Measurements from ENCODE around the gene GAL3ST3. TPM values are rescaled to one million over a fixed set of nuclear protein-coding genes. Genes with fewer than 3 reads are reported as not detected.
A peak's percentile ranks its signal among the peaks of the same experiment; 100 is the strongest.

Gene GAL3ST3
- total RNA-seq, 2 experiments from 2014 or later, result not detected

DNA sequence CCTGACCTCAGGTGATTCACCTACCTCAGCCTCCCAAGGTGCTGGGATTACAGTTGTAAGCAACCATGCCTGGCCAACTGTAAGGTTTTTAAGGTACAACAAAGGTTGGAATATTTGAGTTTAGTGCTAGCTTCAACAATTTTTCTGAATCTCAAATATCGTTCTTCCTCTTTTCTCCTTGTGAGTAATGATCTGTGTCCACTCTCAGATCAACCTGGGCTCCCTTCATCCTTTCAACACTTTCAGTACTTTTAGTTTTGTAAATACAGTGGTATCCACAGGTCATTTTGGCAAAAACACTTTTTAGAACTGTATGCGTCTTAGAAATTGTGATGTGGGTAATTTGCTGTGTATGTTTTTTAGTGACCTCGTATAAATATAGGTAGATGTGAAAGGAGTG is 29.0 kb upstream of the GAL3ST3 start:
- ChIA-PET CTCF (interaction anchor here (0.7 to 1.0 kb wide), 2 partner anchors 9 to 74 kb away, joined by 3 read pairs; no protein-coding TSS in a partner anchor), POLR2A (interaction anchor here (0.7 to 6.9 kb wide), 3 partner anchors 9 to 186 kb away, joined by 3 to 88 read pairs (median 3); partner anchors contain the start of gene PACS1)
- no peak for DNase-seq

DNA sequence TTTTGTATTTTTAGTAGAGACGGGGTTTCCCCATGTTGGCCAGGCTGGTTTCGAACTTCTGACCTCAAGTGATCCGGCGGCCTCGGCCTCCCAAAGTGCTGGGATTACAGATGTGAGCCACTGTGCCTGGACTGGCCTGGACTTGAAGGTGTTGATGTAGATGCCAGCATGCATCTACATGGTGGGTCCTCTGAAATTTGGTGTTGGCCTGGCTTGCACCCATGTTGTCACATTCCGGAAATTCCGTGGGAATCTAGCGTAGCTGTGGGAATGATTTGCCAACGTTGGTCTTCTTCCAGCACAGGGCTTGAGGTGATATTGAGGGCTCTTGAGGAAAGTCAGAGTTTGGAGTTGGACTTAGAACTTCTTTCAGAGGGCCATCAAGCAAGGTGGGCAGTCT is 27.6 kb upstream of the GAL3ST3 start:
- no peaks in the 10 kb centered on the region for H3K9me3 Mint-ChIP-seq
- no peak overlapping the region for H3K27ac Mint-ChIP-seq
- peaks cover 56% of the 10 kb centered on the region for H3K36me3 Mint-ChIP-seq (ENCODE audit: low read depth)
- H3K4me3 Mint-ChIP-seq, result no peak overlapping the region
- H3K27me3 Mint-ChIP-seq, result no peaks in the 10 kb centered on the region
- peaks cover 61% of the 10 kb centered on the region for H3K4me1 Mint-ChIP-seq
- DNase-seq, result no peak
- ChIA-PET POLR2A (interaction anchor here (0.9 kb wide), 1 partner anchor 59 kb away, joined by 3 read pairs; no protein-coding TSS in a partner anchor), CTCF (interaction anchor here (0.6 to 0.8 kb wide), 2 partner anchors 8 to 86 kb away, joined by 3 read pairs; no protein-coding TSS in a partner anchor)

More for the DNA sequence above, 29.0 kb upstream of the GAL3ST3 start:
- H3K4me1 Mint-ChIP-seq, result peaks cover 58% of the 10 kb centered on the region
- no peak overlapping the region for H3K27ac Mint-ChIP-seq
- peaks cover 47% of the 10 kb centered on the region for H3K36me3 Mint-ChIP-seq (ENCODE audit: low read depth)
- H3K4me3 Mint-ChIP-seq, result no peak overlapping the region
- H3K9me3 Mint-ChIP-seq, result no peaks in the 10 kb centered on the region
- H3K27me3 Mint-ChIP-seq, result no peaks in the 10 kb centered on the region

DNA sequence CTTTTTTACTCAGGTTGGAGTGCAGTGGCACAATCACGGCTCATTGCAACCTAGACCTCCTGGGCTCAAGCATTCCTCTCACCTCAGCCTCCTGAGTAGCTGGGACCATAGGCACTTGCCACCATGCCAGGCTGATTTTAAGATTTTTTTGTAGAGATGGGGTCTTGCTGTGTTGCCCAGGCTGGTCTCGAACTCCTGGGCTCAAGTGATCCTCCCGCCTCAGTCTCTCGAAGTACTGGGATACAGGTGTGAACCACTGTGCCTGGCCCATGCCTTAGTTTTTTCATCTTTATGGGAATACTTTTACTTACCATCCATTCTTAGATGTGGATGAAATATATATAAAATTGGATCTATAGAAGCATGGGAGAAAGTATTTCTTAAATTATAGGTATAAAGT is 26.3 kb upstream of the GAL3ST3 start:
- POLR2A ChIA-PET, result interaction anchor here (0.9 kb wide), 1 partner anchor 60 kb away, joined by 3 read pairs; no protein-coding TSS in a partner anchor
- H3K27ac Mint-ChIP-seq, result no peak overlapping the region

DNA sequence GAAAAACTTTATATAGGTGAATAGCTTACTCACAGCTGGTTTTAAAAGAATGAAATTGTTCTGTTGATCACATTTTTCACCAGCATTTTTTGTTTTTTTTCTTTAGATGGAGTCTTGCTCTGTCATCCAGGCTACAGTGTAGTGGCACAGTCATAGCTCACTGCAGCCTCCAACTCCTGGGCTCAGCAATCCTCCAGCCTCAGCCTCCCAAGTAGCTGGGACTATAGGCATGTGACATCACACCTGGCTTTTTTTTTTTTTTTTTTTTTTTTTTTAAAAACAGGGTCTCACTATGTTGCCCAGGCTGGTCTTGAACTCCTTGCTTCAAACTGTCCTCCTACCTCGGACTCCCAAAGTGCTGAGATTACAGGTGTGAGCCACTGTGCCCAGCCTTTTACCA is 24.7 kb upstream of the GAL3ST3 start:
- H3K4me1 Mint-ChIP-seq, result peaks cover 49% of the 10 kb centered on the region
- H3K27ac Mint-ChIP-seq, result no peak overlapping the region
- no peaks in the 10 kb centered on the region for H3K9me3 Mint-ChIP-seq
- ChIA-PET POLR2A (interaction anchor here (0.6 to 1.5 kb wide), 4 partner anchors 21 to 83 kb away, joined by 3 to 5 read pairs (median 3); partner anchors contain the start of genes BANF1 and SF3B2), CTCF (interaction anchor here (0.7 to 1.5 kb wide), 3 partner anchors 42 to 111 kb away, joined by 3 to 6 read pairs (median 3); no protein-coding TSS in a partner anchor)
- H3K27me3 Mint-ChIP-seq, result no peaks in the 10 kb centered on the region
- peaks cover 52% of the 10 kb centered on the region for H3K36me3 Mint-ChIP-seq (ENCODE audit: low read depth)
- no peak overlapping the region for H3K4me3 Mint-ChIP-seq
- no peak for DNase-seq

More for the DNA sequence above, 26.3 kb upstream of the GAL3ST3 start:
- H3K4me3 Mint-ChIP-seq, result no peak overlapping the region
- no peaks in the 10 kb centered on the region for H3K27me3 Mint-ChIP-seq
- peaks cover 56% of the 10 kb centered on the region for H3K4me1 Mint-ChIP-seq
- no peak for DNase-seq
- no peaks in the 10 kb centered on the region for H3K9me3 Mint-ChIP-seq
- CTCF ChIA-PET, result interaction anchor here (0.7 kb wide), 1 partner anchor 22 kb away, joined by 3 read pairs; no protein-coding TSS in a partner anchor
- H3K36me3 Mint-ChIP-seq (ENCODE audit: low read depth), result peaks cover 59% of the 10 kb centered on the region

DNA sequence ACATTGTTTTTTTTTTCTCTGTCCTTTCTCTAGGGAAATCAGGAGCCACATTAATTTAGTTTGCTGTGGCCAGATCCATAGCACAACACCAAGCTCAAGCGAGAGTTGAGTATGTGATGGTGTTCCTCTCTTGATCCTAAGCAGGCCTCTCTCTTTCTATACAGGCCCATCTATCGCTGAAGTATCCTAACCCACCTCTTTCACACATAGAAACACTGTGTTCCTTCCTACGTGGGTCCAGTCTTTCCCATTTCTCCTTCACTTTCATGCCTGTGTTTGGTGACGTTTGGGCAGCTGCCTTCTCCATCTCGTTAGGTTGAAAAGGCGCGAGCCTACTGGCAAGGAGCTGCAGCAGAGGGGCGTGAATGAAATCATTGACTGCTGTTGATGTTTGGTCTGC is 23.6 kb upstream of the GAL3ST3 start:
- Mint-ChIP-seq H3K27me3 (no peaks in the 10 kb centered on the region), H3K27ac (peak overlapping the region; percentile 89), H3K36me3 (ENCODE audit: low read depth) (peaks cover 55% of the 10 kb centered on the region), H3K4me3 (peak overlapping the region; percentile 92), H3K4me1 (peaks cover 49% of the 10 kb centered on the region), H3K9me3 (no peaks in the 10 kb centered on the region)
- no peak for DNase-seq
- POLR2A ChIA-PET, result interaction anchor here (1.0 to 10.7 kb wide), 6 partner anchors 20 to 182 kb away, joined by 3 to 103 read pairs (median 9); partner anchors contain the start of genes CCDC85B and SF3B2
- CTCF ChIA-PET, result interaction anchor here (6.6 kb wide), 1 partner anchor 8 kb away, joined by 49 read pairs; no protein-coding TSS in a partner anchor

DNA sequence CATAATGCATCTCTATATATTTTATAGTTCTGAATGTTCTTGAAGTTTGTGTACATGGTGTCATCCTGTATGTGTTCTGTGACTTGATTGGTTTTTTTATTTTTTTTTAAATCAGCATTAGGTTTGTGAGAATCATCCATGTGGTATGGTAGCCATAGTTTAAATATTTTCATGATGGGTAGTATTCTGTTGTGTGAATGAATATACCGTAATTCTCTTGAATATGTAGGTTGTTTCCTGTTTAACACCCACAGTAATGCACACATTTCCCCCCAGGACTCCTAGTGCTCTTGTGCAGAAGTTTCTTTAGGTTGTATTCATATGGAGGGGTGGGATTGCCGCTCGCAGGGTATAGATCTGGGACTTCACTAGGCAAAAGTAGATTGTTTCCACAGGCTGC is 23.1 kb upstream of the GAL3ST3 start:
- DNase-seq, result no peak
- Mint-ChIP-seq H3K4me3 (peak overlapping the region; percentile 92), H3K36me3 (ENCODE audit: low read depth) (peaks cover 56% of the 10 kb centered on the region), H3K27ac (peak overlapping the region; percentile 89), H3K27me3 (no peaks in the 10 kb centered on the region), H3K4me1 (peaks cover 49% of the 10 kb centered on the region), H3K9me3 (no peaks in the 10 kb centered on the region)
- ChIA-PET CTCF (interaction anchor here (0.6 to 7.2 kb wide), 5 partner anchors 8 to 127 kb away, joined by 3 to 60 read pairs (median 8); no protein-coding TSS in a partner anchor), POLR2A (interaction anchor here (0.8 to 10.7 kb wide), 9 partner anchors 9 to 182 kb away, joined by 3 to 103 read pairs (median 11); partner anchors contain the start of genes CCDC85B and SF3B2)

DNA sequence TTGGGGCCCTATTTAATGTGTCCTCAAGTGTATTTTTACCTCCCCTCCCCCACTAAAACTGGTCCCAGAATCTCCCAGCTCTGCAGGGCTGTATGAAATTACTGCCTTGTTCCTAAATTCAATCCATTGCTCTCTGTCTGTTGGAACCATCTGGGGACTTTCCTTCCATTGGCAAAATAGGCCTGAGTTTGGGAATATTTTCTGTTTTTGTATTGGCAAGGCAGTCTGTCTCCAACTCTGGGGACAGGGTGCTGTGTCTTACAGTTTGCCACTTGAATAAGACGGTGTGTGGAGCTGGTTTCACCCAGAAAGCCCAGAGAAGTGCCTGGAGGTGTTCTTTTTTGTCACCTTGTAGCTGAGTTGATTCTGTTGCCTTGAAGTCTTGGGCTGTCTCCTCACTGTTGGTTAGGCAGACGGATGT is 22.4 kb upstream of the GAL3ST3 start:
- Mint-ChIP-seq H3K4me3 (peak overlapping the region; percentile 92), H3K27me3 (no peaks in the 10 kb centered on the region), H3K36me3 (ENCODE audit: low read depth) (peaks cover 63% of the 10 kb centered on the region), H3K27ac (peak overlapping the region; percentile 89), H3K4me1 (peaks cover 56% of the 10 kb centered on the region), H3K9me3 (no peaks in the 10 kb centered on the region)
- POLR2A ChIA-PET, result interaction anchor here (0.8 to 10.7 kb wide), 14 partner anchors 10 to 212 kb away, joined by 3 to 103 read pairs (median 4); partner anchors contain the start of genes BANF1, CCDC85B and SF3B2
- DNase-seq, result no peak
- CTCF ChIA-PET, result interaction anchor here (0.7 to 7.2 kb wide), 9 partner anchors 9 to 756 kb away, joined by 3 to 60 read pairs (median 6); partner anchors contain the start of gene SF3B2

DNA sequence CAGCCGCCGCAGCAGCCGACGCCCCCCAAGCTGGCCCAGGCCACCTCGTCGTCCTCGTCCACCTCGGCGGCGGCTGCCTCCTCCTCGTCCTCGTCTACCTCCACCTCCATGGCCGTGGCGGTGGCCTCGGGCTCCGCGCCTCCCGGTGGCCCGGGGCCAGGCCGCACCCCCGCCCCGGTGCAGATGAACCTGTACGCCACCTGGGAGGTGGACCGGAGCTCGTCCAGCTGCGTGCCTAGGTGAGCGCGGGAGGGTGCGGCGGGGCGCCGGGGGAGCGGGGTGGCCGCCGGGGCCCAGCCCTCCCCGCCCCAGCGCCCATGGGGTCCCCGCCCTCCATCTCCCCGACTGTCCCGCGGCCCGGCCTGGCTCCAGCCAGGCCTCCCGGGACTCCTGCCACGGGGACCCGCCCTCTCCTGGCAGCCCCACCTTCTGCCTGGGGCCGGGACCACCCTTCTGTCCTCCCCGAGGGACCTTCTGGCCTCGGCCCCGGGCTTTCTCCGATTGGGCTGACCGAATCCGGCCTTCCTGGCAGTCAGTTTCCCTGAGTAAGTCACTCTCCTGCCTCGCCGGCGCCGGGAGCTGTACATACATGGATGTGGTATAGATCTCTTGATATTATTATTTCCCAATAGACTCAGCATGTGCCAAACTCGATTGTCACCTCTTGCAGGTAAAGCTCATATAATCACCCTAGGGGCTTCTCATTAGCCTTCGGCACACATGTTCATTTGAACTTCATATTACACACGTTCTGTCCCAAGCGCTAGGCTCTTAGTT is 21.8 kb upstream of the GAL3ST3 start:
- H3K27ac Mint-ChIP-seq, result peak overlapping the region; percentile 89
- peaks cover 59% of the 10 kb centered on the region for H3K4me1 Mint-ChIP-seq
- CTCF ChIA-PET, result interaction anchor here (0.5 to 7.2 kb wide), 10 partner anchors 10 to 755 kb away, joined by 3 to 60 read pairs (median 6); partner anchors contain the start of gene SF3B2
- H3K36me3 Mint-ChIP-seq (ENCODE audit: low read depth), result peaks cover 64% of the 10 kb centered on the region
- DNase-seq, result no peak
- H3K4me3 Mint-ChIP-seq, result peak overlapping the region; percentile 92
- POLR2A ChIA-PET, result interaction anchor here (0.9 to 10.7 kb wide), 13 partner anchors 11 to 211 kb away, joined by 3 to 103 read pairs (median 5); partner anchors contain the start of genes BANF1, CCDC85B and SF3B2
- no peaks in the 10 kb centered on the region for H3K9me3 Mint-ChIP-seq
- no peaks in the 10 kb centered on the region for H3K27me3 Mint-ChIP-seq

DNA sequence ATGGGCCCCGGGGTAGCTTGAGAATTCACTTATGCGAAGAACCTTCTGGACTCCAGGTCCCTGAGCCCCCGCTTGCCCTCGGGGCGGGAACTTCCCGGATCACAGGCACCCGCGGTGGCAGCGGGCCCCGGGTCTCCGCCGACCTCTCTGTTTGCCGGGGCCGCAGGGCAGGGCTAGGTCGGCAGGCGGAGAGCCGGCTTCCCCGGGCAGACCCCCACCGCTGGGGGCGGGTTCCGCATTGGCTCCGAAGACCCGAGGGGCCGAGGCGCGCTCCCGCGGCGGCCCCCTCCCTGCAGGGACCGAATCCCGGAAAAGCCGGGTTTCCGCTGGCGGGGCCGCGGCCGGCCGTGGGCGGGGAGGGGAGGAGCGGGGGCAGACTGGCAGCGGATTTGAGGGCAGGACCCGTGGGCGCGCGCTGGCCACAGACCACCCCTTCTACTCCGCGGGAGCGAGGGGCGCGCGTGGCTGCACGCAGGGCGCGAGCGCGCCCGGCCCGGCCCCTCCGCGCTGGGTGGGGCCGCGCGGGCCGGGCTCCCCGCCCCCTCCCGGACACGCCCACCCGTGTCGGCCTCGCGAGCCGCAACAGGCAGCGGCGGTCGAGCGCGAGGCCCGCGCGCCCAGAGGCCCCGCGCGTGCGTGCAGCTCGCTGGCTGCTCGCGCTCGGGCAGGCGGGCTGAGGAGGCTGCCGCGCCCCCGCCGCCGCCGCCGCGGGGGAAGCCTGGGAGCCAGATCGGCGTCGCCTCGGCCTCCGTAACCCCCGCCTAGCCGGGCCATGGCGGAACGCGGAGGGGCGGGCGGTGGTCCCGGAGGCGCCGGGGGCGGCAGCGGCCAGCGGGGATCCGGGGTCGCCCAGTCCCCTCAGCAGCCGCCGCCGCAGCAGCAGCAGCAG is 21.0 kb upstream of the GAL3ST3 start, which contains the start of gene PACS1:
TSS of gene PACS1 (plus strand) at position 558 of the 889 bp plus-strand sequence. CDS start at position 773, 215 bp downstream.
- Mint-ChIP-seq H3K4me1 (peaks cover 63% of the 10 kb centered on the region), H3K36me3 (ENCODE audit: low read depth) (peaks cover 67% of the 10 kb centered on the region), H3K27ac (peak within 1 kb of the TSS; percentile 93), H3K4me3 (peak within 1 kb of the TSS; percentile 92), H3K27me3 (no peaks in the 10 kb centered on the region), H3K9me3 (no peaks in the 10 kb centered on the region)
- peak; percentile 82 for DNase-seq
- POLR2A ChIA-PET, result interaction anchor here (1.1 to 10.7 kb wide), 8 partner anchors 10 to 67 kb away, joined by 4 to 103 read pairs (median 10); partner anchors contain the start of genes BANF1 and SF3B2
- CTCF ChIA-PET, result interaction anchor here (0.5 to 7.2 kb wide), 18 partner anchors 11 to 196 kb away, joined by 3 to 60 read pairs (median 6); partner anchors contain the start of gene SF3B2

DNA sequence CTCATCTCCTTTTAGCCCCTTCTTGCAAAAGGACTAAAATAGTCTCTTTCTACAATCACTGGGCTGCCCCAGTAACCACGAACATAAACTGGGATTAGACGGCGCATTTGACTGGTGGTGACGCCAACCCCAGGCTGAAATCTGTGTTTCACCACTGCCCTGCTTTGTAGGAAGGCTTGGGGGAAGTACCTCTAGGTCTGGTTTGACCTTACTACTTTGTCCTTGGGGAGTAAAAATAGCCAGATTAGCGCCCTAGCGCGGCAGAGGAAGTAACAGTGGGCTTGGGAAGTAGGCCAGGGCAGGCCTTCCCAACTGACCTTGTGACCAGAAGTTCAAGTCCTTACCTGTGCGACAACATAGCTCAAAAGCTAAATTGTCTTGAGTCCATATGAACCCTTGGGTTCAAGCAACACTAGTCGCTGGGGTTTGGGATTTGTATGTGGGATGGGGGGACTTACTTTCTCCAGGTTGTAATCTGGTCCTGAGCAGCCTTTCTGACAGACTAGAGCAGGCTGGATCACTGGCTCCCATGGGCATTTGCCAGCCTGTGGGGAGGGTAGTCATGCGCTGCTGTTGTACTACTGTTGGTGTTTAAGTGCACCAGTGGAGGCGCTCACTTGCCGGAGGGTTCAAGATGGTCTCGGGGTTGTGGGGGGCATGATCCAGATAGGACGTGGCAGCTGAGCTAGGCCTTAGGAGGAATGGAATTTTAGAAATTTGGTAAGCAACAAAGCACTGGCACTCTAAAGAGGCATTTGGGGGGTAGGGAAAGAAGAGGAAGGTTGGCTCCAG is 20.2 kb upstream of the GAL3ST3 start:
- Mint-ChIP-seq H3K4me1 (peaks cover 62% of the 10 kb centered on the region), H3K27ac (peak overlapping the region; percentile 93), H3K9me3 (no peaks in the 10 kb centered on the region), H3K4me3 (peak overlapping the region; percentile 74), H3K27me3 (no peaks in the 10 kb centered on the region), H3K36me3 (ENCODE audit: low read depth) (peaks cover 70% of the 10 kb centered on the region)
- ChIA-PET POLR2A (interaction anchor here (0.6 to 10.7 kb wide), 9 partner anchors 9 to 124 kb away, joined by 3 to 103 read pairs (median 4); partner anchors contain the start of gene SF3B2), CTCF (interaction anchor here (0.9 to 7.2 kb wide), 20 partner anchors 9 to 179 kb away, joined by 3 to 60 read pairs (median 6); partner anchors contain the start of genes CCDC85B and SF3B2)
- peak; percentile 35 for DNase-seq

All from activated CD4-positive, alpha-beta memory T cell treated with anti-CD3 and anti-CD28 coated beads, Interleukin-2, amount 10 ng/mL, durations not matched to agents 7 days and 5 days (primary cell).